HG02678 (cell line): ENCODE results near the gene JMJD4.
"Not testable (repeated sequence)": the region's sequence is repeated elsewhere in the genome, so short reads cannot be mapped to it uniquely, and the experiment has no call there.

Experiments used
- ATAC-seq: cut with Tn5 transposase; IDR thresholded peaks from one replicate; pipeline ENCODE4 v1.9.1; 2021; ENCODE audit warnings: mild to moderate bottlenecking, moderate library complexity; ENCODE audit not compliant: unreplicated experiment

The JMJD4 gene

GRCh38 chr1:227733751-227734545, 1.2 kb downstream of the JMJD4 start:
- no peak for ATAC-seq

GRCh38 chr1:227733309-227733705, 1.8 kb downstream of the JMJD4 start:
- no peak for ATAC-seq

GRCh38 chr1:227732586-227733308, 2.4 kb downstream of the JMJD4 start:
- no peak for ATAC-seq

- ATAC-seq, result no peak
These were observed 3.2 kb downstream of the JMJD4 start for GRCh38 chr1:227731696-227732585.

- no peak for ATAC-seq
These were observed 3.8 kb downstream of the JMJD4 start for GRCh38 chr1:227731241-227731677.

GRCh38 chr1:227730630-227731151, 4.4 kb downstream of the JMJD4 start:
- ATAC-seq, result no peak

- ATAC-seq, result no peak
These were observed 5.0 kb downstream of the JMJD4 start for GRCh38 chr1:227729881-227730629.

- peak; percentile 2 for ATAC-seq
These were observed 5.8 kb downstream of the JMJD4 start for GRCh38 chr1:227729144-227729880.

- no peak for ATAC-seq
These were observed 6.3 kb downstream of the JMJD4 start for GRCh38 chr1:227728892-227729143.

- ATAC-seq, result peak; percentile 39
These were observed 6.8 kb downstream of the JMJD4 start for GRCh38 chr1:227728059-227728891.

GRCh38 chr1:227726924-227727599, 8.0 kb downstream of the JMJD4 start:
- ATAC-seq, result no peak

GRCh38 chr1:227726318-227726717, 8.8 kb downstream of the JMJD4 start:
- no peak for ATAC-seq

- no peak for ATAC-seq
These were observed 10.1 kb downstream of the JMJD4 start for GRCh38 chr1:227725046-227725445.

GRCh38 chr1:227723474-227723873, 11.6 kb downstream of the JMJD4 start:
- ATAC-seq, result no peak

- no peak for ATAC-seq
These were observed 16.2 kb downstream of the JMJD4 start for GRCh38 chr1:227718932-227719331.

GRCh38 chr1:227712648-227713047, 22.5 kb downstream of the JMJD4 start:
- no peak for ATAC-seq

GRCh38 chr1:227710474-227710873, 24.6 kb downstream of the JMJD4 start:
- ATAC-seq, result not testable (repeated sequence)

GRCh38 chr1:227709451-227709850, 25.7 kb downstream of the JMJD4 start:
- ATAC-seq, result no peak
